Measurements from ENCODE around the gene CHTOP.

The CHTOP gene

GRCh38 chr1:153626904-153627714, 6.8 kb upstream of the CHTOP start, which contains the start of gene S100A13 (continued):
- TF ChIP-seq ZNF677 (tag by site-specific recombination; IDR thresholded peaks at IDR 0.05) (no peak), CTCF (tag by site-specific recombination; IDR thresholded peaks at IDR 0.05) (peak; percentile 89; the same call in 1 of the 2 replicates), ZNF292 (tag by site-specific recombination; IDR thresholded peaks at IDR 0.05; ENCODE audit: borderline replicate concordance, low read depth) (no peak), ZNF23 (tag by site-specific recombination; IDR thresholded peaks at IDR 0.05; ENCODE audit: borderline replicate concordance) (no peak), ZBTB48 (tag by site-specific recombination; IDR thresholded peaks at IDR 0.05) (peak; percentile 60; the same call in 1 of the 2 replicates), ZNF629 (tag by site-specific recombination; IDR thresholded peaks at IDR 0.05) (peak; percentile 56), ZNF146 (tag by site-specific recombination; IDR thresholded peaks at IDR 0.05) (no peak), REST (tag by site-specific recombination; IDR thresholded peaks at IDR 0.05) (0 out of 2 replicates have a peak, but pooled peaks have one; percentile 9), ZNF660 (tag by site-specific recombination; IDR thresholded peaks at IDR 0.05) (peak; percentile 65; the same call in 1 of the 2 replicates), ZFP69B (tag by site-specific recombination; IDR thresholded peaks at IDR 0.05) (no peak), YY2 (tag by site-specific recombination; IDR thresholded peaks at IDR 0.05) (no peak), ZNF555 (tag by site-specific recombination; conservative IDR thresholded peaks at IDR 0.05) (no peak), ZNF223 (tag by site-specific recombination; IDR thresholded peaks at IDR 0.05) (peak; percentile 28; the same call in 1 of the 2 replicates), ZNF530 (tag by site-specific recombination; IDR thresholded peaks at IDR 0.05; ENCODE audit: low read depth) (no peak), ZXDB (tag by site-specific recombination; IDR thresholded peaks at IDR 0.05) (peak; percentile 77), ZNF521 (tag by site-specific recombination; IDR thresholded peaks at IDR 0.05) (no peak), ZBTB10 (tag by site-specific recombination; IDR thresholded peaks at IDR 0.05) (no peak), IKZF3 (tag by site-specific recombination; IDR thresholded peaks at IDR 0.05) (peak; percentile 83), KLF8 (tag by site-specific recombination; IDR thresholded peaks at IDR 0.05) (peak; percentile 64), ZNF121 (tag by site-specific recombination; IDR thresholded peaks at IDR 0.05) (peak; percentile 7; the same call in 1 of the 2 replicates), YY1 (tag by site-specific recombination; IDR thresholded peaks at IDR 0.05) (0 out of 2 replicates have a peak, but pooled peaks have one; percentile 49), ZNF518A (tag by site-specific recombination; conservative IDR thresholded peaks at IDR 0.05; ENCODE audit: low read depth) (no peak), ZNF501 (tag by site-specific recombination; IDR thresholded peaks at IDR 0.05) (peak; percentile 85; the same call in 1 of the 2 replicates), PRDM1 (tag by site-specific recombination; IDR thresholded peaks at IDR 0.05) (no peak; the same call in 1 of the 2 replicates), ZNF473 (tag by site-specific recombination; IDR thresholded peaks at IDR 0.05) (no peak)
